ENCODE results near the gene MDM2. TPM values are rescaled to one million over a fixed set of nuclear protein-coding genes. Genes with fewer than 3 reads are reported as not detected.

Gene MDM2
- total and polyA plus RNA-seq, 10 of the 15 experiments (the other 5 are each of a cell fraction or from before 2014, with no cell fraction given): 48.2 to 174 (median 85.0) TPM

GRCh38 chr12:68870011-68870410 lies 62.0 kb downstream of the MDM2 start:
- in situ Hi-C loops (cut with MboI) (loop anchor here (5.0 kb wide), 1 partner anchor 202 kb away; no protein-coding TSS in a partner anchor), intact Hi-C loops (cut with micrococcal nuclease; ENCODE audit: unreplicated experiment) (no loop called here)
- CTCF ChIA-PET: interaction anchor here (1.4 to 4.1 kb wide), 3 partner anchors 196 to 222 kb away, joined by 3 to 23 read pairs (median 7); no protein-coding TSS in a partner anchor
- FAIRE-seq (no peak), DNase-seq (ENCODE audit: low read depth, low spot score) (no peak), ATAC-seq (no peak)
- no peak overlapping the region for H2AFZ ChIP-seq (ENCODE audit: control insufficient read depth, low read depth, low read length)
- H3K9ac ChIP-seq (ENCODE audit: control insufficient read depth, insufficient read depth, low read length): no peak overlapping the region
- POLR2A ChIA-PET: no interaction called here
- no peaks in the 10 kb centered on the region for H4K20me1 ChIP-seq (ENCODE audit: control insufficient read depth, insufficient read depth)
- H3K4me1 ChIP-seq (ENCODE audit: control insufficient read depth, insufficient read depth, low read length): no peaks in the 10 kb centered on the region
- SMC1A ChIA-PET (ENCODE audit: uncharacterized antibody, unreplicated experiment): interaction anchor here (1.1 to 1.7 kb wide), 4 partner anchors 26 to 529 kb away, joined by 3 to 8 read pairs (median 4); no protein-coding TSS in a partner anchor
- RAD21 ChIA-PET (ENCODE audit: unreplicated experiment): no interaction called here
- H3K79me2 ChIP-seq (ENCODE audit: control insufficient read depth, insufficient read depth, low read length): no peaks in the 10 kb centered on the region
- H3K4me2 ChIP-seq (ENCODE audit: control insufficient read depth, insufficient read depth): no peak overlapping the region
- no peak overlapping the region for H3K4me3 ChIP-seq
- H3K9me3 ChIP-seq (replicated peaks; ENCODE audit: control insufficient read depth, insufficient read depth, low read length): no peaks in the 10 kb centered on the region
- H3K36me3 ChIP-seq (ENCODE audit: control insufficient read depth in 2 of 2, insufficient read depth in 2 of 2, low read length in 1 of 2): no peaks in the 10 kb centered on the region
- BruUV-seq (replicated peaks): no TSS peak
- H3K27me3 ChIP-seq (replicated peaks in 1 of 2; ENCODE audit: control insufficient read depth in 2 of 2, insufficient read depth in 2 of 2, low read length in 1 of 2): no peaks in the 10 kb centered on the region
- WGBS (ENCODE audit: insufficient coverage, insufficient replicate concordance, low lambda C conversion rate, missing lambda C conversion rate): 19% methylated on average over 5 of the region's 5 CpGs
- H3K27ac ChIP-seq (ENCODE audit: control insufficient read depth, insufficient read depth): no peak overlapping the region
- TF ChIP-seq YY1 (IDR thresholded peaks at IDR 0.05; ENCODE audit: low read depth, low read length): no peak
- TF ChIP-seq EGR1 (IDR thresholded peaks at IDR 0.05; ENCODE audit: borderline replicate concordance in 1 of 2, low read depth in 2 of 2, low read length in 2 of 2): no peak
- no peak for TF ChIP-seq HDGF (IDR thresholded peaks at IDR 0.05)
- TF ChIP-seq PRDM15 (CRISPR knock-in tag; IDR thresholded peaks at IDR 0.05): no peak
- no peak for TF ChIP-seq HDAC6 (IDR thresholded peaks at IDR 0.05; ENCODE audit: unreplicated experiment)
- no peak for TF ChIP-seq ZNF207 (IDR thresholded peaks at IDR 0.05; ENCODE audit: borderline replicate concordance)
- TF ChIP-seq CHD4 (IDR thresholded peaks at IDR 0.05): no peak
- no peak for TF ChIP-seq E4F1 (IDR thresholded peaks at IDR 0.05; ENCODE audit: borderline replicate concordance, partially characterized antibody)
- no peak for TF ChIP-seq SREBF1 (IDR thresholded peaks at IDR 0.05; ENCODE audit: low read length)
- TF ChIP-seq BHLHE40 (IDR thresholded peaks at IDR 0.05; ENCODE audit: borderline replicate concordance in 1 of 2, low read depth in 2 of 2, low read length in 1 of 2): no peak
- no peak for TF ChIP-seq STAT1 (conservative IDR thresholded peaks at IDR 0.05)
- TF ChIP-seq ATF2 (IDR thresholded peaks at IDR 0.05; ENCODE audit: low read length): no peak
- no peak for TF ChIP-seq EP300 (IDR thresholded peaks at IDR 0.05; ENCODE audit: borderline replicate concordance in 1 of 2, control insufficient read depth in 1 of 2, low read depth in 2 of 2, low read length in 2 of 2)
- TF ChIP-seq CTCF (IDR thresholded peaks at IDR 0.05 in 2 of 3, conservative IDR thresholded peaks at IDR 0.05 in 1 of 3; ENCODE audit: control insufficient read depth in 2 of 3, extremely low read depth in 1 of 3, insufficient read depth in 1 of 3, low read depth in 3 of 3, low read length in 3 of 3): no peak
- TF ChIP-seq ZBED1 (IDR thresholded peaks at IDR 0.05; ENCODE audit: borderline replicate concordance): no peak

All from GM12878 (cell line).